HG03045 (cell line): Measurements from ENCODE around the gene ZNF239.
"Not testable (repeated sequence)": the region's sequence is repeated elsewhere in the genome, so short reads cannot be mapped to it uniquely, and the experiment has no call there.

Experiments used
- ATAC-seq: cut with Tn5 transposase; IDR thresholded peaks from one replicate; pipeline ENCODE4 v1.9.1; 2021; ENCODE audit warnings: mild to moderate bottlenecking, moderate library complexity; ENCODE audit not compliant: unreplicated experiment

ZNF239 gene

GRCh38 chr10:43584051-43584450 lies 9.6 kb upstream of the ZNF239 start:
- ATAC-seq: no peak

GRCh38 chr10:43576580-43576979 lies 2.2 kb upstream of the ZNF239 start:
- ATAC-seq: no peak

- no peak for ATAC-seq
These were observed 1.6 kb upstream of the ZNF239 start for GRCh38 chr10:43576062-43576461.

GRCh38 chr10:43574906-43575305 lies 490 bp upstream of the ZNF239 start:
- no peak for ATAC-seq

GRCh38 chr10:43573250-43574000 lies 991 bp downstream of the ZNF239 start:
- no peak for ATAC-seq

- ATAC-seq: no peak
These were observed 3.4 kb downstream of the ZNF239 start for GRCh38 chr10:43570971-43571370.

- no peak for ATAC-seq
These were observed 4.7 kb downstream of the ZNF239 start for GRCh38 chr10:43569681-43570080.

GRCh38 chr10:43557214-43557613 lies 17.2 kb downstream of the ZNF239 start:
- no peak for ATAC-seq

- not testable (repeated sequence) for ATAC-seq
These were observed 30.7 kb downstream of the ZNF239 start for GRCh38 chr10:43543746-43544145.

GRCh38 chr10:43524434-43525247 lies 49.8 kb downstream of the ZNF239 start:
- ATAC-seq: no peak
